B cell (primary cell): Measurements from ENCODE around the gene MOSPD3.

ENCODE experiments used
- CTCF ChIP-seq: fragments of 200-600 bp; IDR thresholded peaks from one replicate; pipeline ENCODE4 v1.8.0; 2022; ENCODE audit warnings: antibody characterized with exemption, mild to moderate bottlenecking
- EZH2 ChIP-seq: IDR thresholded peaks from 2 replicates; pipeline ENCODE4 v1.6.1; 2012; ENCODE audit warnings: borderline replicate concordance, low read depth, mild to moderate bottlenecking, moderate library complexity, low read length; ENCODE audit not compliant: insufficient read depth, poor library complexity, severe bottlenecking

- no peak for TF ChIP-seq CTCF
- TF ChIP-seq EZH2: no peak
These were observed 14.9 kb downstream of the MOSPD3 start for GRCh38 chr7:100627238-100627549.
